H4 (cell line): Measurements from ENCODE around the gene PRKCZ. TPM values are rescaled to one million over a fixed set of nuclear protein-coding genes. Genes with fewer than 3 reads are reported as not detected.
"Not testable (repeated sequence)": the region's sequence is repeated elsewhere in the genome, so short reads cannot be mapped to it uniquely, and the experiment has no call there.

Source experiments
- DNase-seq: peaks from one replicate; pipeline ENCODE4 v3.0.0-alpha.2; 2015; ENCODE audit warnings: low spot score
- total RNA-seq: library from RNA; depleted of rRNA; stranded (reverse); fragments of >200 nt; shearing (Covaris generic); gene quantifications from 2 replicates; pipeline ENCODE4 v1.2.3, GENCODE V29; 2014

The PRKCZ gene
- total RNA-seq, 1 experiment from 2014 or later, result 11.4 TPM

GRCh38 chr1:2134621-2135307, 84.6 kb downstream of the PRKCZ start:
- DNase-seq, result no peak

- DNase-seq, result no peak
Observed at GRCh38 chr1:2135441-2135841, 85.2 kb downstream of the PRKCZ start.

DNA sequence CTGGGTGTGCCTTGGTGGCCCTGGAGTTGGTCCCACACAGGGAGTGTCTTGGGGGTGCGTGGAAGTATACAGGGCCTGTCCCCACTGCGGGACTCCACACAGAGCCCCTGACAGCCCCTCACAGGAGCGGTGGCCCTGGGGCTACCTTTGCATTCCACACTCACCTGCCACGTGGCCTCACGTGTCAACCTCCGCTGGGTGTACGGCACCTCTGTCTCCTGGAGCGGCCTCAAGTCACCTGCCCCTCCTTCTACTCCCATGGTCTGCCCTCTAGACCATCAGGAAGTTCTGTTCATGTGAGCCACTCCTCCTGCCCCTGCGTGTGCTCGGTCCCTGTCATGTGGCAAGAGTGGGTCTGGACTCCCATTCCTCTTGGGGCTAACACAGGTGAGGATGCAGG, 85.7 kb downstream of the PRKCZ start:
- no peak for DNase-seq

GRCh38 chr1:2136386-2137235, 86.4 kb downstream of the PRKCZ start:
- no peak for DNase-seq

GRCh38 chr1:2137257-2138121, 87.3 kb downstream of the PRKCZ start:
- DNase-seq, result no peak

- DNase-seq, result not testable (repeated sequence)
Observed at GRCh38 chr1:2139156-2139555, 88.9 kb downstream of the PRKCZ start.

- DNase-seq, result no peak
Observed at GRCh38 chr1:2141025-2141424, 90.8 kb downstream of the PRKCZ start.

GRCh38 chr1:2143814-2144500, 93.7 kb downstream of the PRKCZ start:
- no peak for DNase-seq

- DNase-seq, result no peak
Observed at GRCh38 chr1:2144501-2145090, 94.4 kb downstream of the PRKCZ start.

GRCh38 chr1:2145946-2146835, 96.0 kb downstream of the PRKCZ start:
- DNase-seq, result no peak

GRCh38 chr1:2146836-2147517, 96.8 kb downstream of the PRKCZ start:
- no peak for DNase-seq

DNA sequence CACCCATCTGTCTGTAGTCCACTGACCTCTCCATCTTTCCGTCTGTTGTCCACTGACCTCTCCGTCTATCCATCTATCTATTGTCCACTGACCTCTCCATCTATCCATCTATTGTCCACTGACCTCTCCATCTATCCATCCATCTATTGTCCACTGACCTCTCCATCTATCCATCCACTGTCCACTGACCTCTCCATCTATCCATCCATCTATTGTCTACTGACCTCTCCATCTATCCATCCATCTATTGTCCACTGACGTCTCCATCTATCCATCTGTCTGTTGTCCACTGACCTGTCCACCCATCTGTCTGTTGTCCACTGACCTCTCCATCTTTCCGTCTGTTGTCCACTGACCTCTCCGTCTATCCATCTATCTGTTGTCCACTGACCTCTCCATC, 97.7 kb downstream of the PRKCZ start:
- not testable (repeated sequence) for DNase-seq

GRCh38 chr1:2148691-2149090, 98.5 kb downstream of the PRKCZ start:
- DNase-seq, result no peak

DNA sequence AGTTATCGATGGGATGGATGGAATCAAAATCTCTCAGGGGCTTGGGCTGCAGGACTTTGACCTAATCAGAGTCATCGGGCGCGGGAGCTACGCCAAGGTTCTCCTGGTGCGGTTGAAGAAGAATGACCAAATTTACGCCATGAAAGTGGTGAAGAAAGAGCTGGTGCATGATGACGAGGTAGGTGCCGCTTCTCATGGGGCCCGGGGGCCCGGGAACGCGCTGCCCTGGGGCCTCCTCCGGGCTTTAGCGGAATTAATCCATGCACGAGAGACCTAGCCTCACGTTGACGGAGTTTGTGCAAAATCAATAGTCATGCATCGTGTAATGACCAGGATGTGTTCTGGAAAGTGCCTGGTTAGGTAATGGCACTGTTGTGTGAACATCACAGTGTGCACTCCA, 100.6 kb downstream of the PRKCZ start:
- DNase-seq, result no peak

- DNase-seq, result no peak
Observed at GRCh38 chr1:2151252-2151651, 101.0 kb downstream of the PRKCZ start.

DNA sequence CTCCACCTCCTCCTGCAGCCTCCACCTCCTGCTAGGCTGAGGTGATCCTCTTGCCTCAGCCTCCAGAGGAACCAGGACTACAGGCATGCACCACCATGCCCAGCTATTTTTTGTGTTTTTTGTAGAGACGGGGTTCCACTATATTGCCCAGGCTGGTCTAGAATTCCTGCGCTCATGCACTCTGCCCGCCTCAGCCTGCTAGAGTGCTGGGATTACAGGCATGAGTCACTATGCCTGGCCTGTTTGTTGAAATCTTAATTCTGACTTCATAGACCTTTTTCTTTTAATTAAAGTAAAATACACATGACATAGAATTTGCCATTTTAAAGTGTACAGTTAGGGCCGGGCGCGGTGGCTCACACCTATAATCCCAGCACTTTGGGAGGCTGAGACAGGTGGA, 101.7 kb downstream of the PRKCZ start:
- no peak for DNase-seq

DNA sequence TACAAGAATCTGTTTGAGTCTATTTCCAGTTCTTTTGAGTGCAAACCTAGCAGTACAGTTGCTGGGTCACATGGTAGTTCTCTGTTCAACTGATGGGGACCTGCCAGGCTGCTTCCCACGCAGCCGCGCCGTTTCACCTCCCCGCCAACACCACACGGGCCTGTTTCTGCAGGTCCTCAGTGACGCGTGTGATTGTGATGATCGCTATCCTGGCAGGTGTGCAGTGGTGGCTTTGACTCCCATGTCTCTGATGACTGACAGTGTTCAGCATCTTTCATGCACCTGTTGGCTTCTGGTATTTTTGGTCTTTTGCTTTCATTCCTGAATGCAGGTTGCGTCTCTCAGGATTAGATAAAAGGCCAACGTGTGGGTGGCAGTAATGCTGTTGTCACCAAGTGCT, 102.7 kb downstream of the PRKCZ start:
- no peak for DNase-seq

- DNase-seq, result no peak
Observed at GRCh38 chr1:2154022-2154421, 103.8 kb downstream of the PRKCZ start.

DNA sequence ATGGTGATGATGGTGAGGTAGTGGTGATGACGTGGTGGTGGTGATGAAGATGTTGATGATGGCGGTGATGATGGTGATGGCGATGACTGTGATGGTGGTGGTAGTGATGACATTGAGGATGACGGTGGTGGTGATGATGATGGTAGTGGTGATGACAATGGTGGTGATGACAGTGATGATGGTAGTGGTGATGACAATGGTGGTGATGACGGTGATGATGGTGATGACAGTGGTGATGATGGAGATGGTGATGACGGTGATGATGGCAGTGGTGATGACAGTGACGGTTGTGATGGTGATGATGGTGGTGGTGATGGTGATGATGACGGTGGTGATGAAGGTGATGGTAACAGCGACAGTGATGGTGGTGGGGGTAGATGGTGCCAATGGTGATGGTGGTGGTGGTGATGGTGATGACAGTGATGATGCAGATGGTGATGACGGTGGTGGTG, 105.0 kb downstream of the PRKCZ start:
- DNase-seq, result no peak

- no peak for DNase-seq
Observed at GRCh38 chr1:2155788-2156187, 105.6 kb downstream of the PRKCZ start.
